Mucosa of rectum (tissue), 2 donors: ENCODE results near the gene NEUROD4.

Source experiments
- H3K27ac ChIP-seq, 2 donors: one replicate each; pipeline ENCODE4 v1.7.0; 2013; ENCODE audit warnings: inconsistent platforms in 2 of 2, low read depth in 2 of 2, low read length in 2 of 2
- H3K27me3 ChIP-seq, 2 donors: one replicate each; pipeline ENCODE4 v1.7.0; 2013; ENCODE audit warnings: low read length in 2 of 2; ENCODE audit not compliant: control insufficient read depth in 2 of 2, insufficient read depth in 2 of 2
- H3K36me3 ChIP-seq, 2 donors: one replicate each; pipeline ENCODE4 v1.7.0; 2013; ENCODE audit warnings: low read length in 2 of 2; ENCODE audit not compliant: control insufficient read depth in 2 of 2, insufficient read depth in 2 of 2
- H3K4me1 ChIP-seq, 2 donors: one replicate each; pipeline ENCODE4 v1.7.0; 2013; ENCODE audit warnings: low read length in 2 of 2, mild to moderate bottlenecking in 1 of 2; ENCODE audit not compliant: control insufficient read depth in 2 of 2, insufficient read depth in 2 of 2
- H3K4me3 ChIP-seq, 2 donors: one replicate each; pipeline ENCODE4 v1.7.0; 2013; ENCODE audit warnings: low read length in 2 of 2
- H3K9ac ChIP-seq, 2 donors: one replicate each; pipeline ENCODE4 v1.7.0; 2013; ENCODE audit warnings: low read length in 2 of 2, low read depth in 1 of 2, mild to moderate bottlenecking in 1 of 2
- H3K9me3 ChIP-seq, 2 donors: one replicate each; pipeline ENCODE4 v1.7.0; 2013; ENCODE audit warnings: low read length in 2 of 2; ENCODE audit not compliant: control insufficient read depth in 2 of 2
- donor health status: healthy.
- donor health status: Normal muscosa, but diverticular disease.

The NEUROD4 gene, protein sequence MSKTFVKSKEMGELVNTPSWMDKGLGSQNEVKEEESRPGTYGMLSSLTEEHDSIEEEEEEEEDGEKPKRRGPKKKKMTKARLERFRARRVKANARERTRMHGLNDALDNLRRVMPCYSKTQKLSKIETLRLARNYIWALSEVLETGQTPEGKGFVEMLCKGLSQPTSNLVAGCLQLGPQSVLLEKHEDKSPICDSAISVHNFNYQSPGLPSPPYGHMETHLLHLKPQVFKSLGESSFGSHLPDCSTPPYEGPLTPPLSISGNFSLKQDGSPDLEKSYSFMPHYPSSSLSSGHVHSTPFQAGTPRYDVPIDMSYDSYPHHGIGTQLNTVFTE

DNA sequence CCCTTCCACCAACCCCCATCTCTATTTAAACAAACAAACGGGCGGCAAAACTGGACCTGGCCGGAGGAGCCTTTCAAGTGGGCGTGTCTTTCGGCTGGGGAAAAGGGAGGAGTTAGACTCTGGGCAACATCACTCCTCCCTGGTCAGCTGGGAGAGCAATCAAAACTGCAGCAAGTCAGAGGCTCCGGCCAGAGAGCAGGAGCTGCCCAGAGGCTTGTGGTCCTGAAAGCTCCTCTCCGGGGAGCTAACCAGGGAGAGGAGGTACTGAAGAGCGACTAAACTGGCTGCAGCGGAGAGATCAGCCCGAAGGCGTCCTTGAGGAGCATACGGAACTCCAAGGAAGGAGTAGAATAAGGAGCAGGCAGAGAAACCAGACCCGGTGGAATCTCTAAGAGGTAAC, at the start of gene NEUROD4:
TSS of gene NEUROD4 (plus strand) at position 191 of the 400 bp plus-strand sequence. CDS start 6,466 bp downstream, outside the sequence.
- Histone ChIP-seq H3K9ac (no peak within 1 kb of the TSS), H3K27ac (no peak within 1 kb of the TSS), H3K27me3 (peaks cover 0 to 4% of the 10 kb centered on the region in 2 donors), H3K4me1 (no peaks in the 10 kb centered on the region), H3K9me3 (no peaks in the 10 kb centered on the region), H3K36me3 (no peaks in the 10 kb centered on the region), H3K4me3 (no peak within 1 kb of the TSS)

DNA sequence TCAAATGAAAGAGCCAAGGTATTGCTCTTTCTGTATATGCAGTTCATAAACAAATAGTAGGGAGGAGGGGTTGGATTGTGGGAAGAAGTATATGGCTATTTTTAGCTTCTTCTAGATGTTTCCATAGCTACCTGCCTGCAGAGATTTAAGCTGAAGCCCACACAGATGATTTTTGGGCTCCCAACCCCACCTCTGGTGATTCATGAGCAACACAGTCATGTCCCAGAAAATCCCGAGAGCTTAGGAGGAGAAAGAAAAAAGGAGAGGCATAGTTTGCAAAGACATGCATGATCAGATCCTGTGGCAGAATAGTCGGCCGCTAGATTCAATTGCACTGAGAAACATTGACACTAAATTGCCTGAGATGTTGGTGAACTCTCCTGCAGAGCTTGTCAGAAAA, 49.0 kb upstream of the NEUROD4 start:
- Histone ChIP-seq H3K4me3 (no peak overlapping the region), H3K27me3 (no peaks in the 10 kb centered on the region), H3K4me1 (no peaks in the 10 kb centered on the region), H3K36me3 (no peaks in the 10 kb centered on the region), H3K9me3 (no peaks in the 10 kb centered on the region), H3K27ac (no peak overlapping the region), H3K9ac (no peak overlapping the region)

DNA sequence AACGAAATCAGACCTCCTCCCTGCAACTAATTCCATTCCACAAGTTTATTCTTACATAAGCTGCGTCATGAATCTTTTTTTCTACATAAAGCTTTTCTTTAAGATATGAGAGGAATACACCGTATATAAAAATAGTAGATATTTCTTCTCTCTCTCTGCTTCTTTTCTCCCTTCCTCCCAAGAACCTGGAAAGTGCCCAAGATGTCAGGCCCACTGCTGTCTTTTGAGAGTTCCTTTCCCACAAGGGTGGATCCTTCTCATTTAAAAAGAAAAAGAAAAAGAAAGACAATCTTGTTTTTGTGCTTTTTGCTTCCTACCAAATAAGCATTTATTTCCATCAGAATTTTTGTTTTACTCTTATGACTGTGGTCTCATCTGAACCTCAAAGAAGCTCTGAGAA, 46.2 kb upstream of the NEUROD4 start:
- Histone ChIP-seq H3K27ac (no peak overlapping the region), H3K9ac (no peak overlapping the region), H3K4me3 (no peak overlapping the region), H3K4me1 (no peaks in the 10 kb centered on the region), H3K36me3 (no peaks in the 10 kb centered on the region), H3K27me3 (no peaks in the 10 kb centered on the region), H3K9me3 (no peaks in the 10 kb centered on the region)

DNA sequence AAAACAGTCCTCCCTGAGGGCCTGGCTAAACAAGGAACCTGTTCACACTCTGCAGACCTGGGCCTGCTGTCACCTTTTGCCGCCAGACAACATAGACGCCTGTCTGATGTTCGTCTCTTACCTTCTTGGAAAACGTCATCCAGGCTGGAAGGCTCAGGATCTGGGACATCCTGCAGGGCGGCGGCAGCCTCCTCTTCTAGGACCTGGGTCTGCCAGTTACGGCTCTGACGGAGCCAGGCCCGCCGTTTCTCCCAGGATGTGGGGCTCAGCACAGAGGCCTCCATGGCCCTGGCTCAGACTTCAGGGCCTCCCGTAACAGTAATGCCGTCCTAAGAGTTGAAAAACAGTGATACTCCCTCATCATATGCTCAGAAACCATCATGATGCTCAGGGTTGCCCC, 45.5 kb upstream of the NEUROD4 start:
- H3K4me3 ChIP-seq, result no peak overlapping the region
- H3K4me1 ChIP-seq, result no peaks in the 10 kb centered on the region
- H3K36me3 ChIP-seq, result no peaks in the 10 kb centered on the region
- no peak overlapping the region for H3K9ac ChIP-seq
- no peaks in the 10 kb centered on the region for H3K27me3 ChIP-seq
- H3K9me3 ChIP-seq, result no peaks in the 10 kb centered on the region
- no peak overlapping the region for H3K27ac ChIP-seq

DNA sequence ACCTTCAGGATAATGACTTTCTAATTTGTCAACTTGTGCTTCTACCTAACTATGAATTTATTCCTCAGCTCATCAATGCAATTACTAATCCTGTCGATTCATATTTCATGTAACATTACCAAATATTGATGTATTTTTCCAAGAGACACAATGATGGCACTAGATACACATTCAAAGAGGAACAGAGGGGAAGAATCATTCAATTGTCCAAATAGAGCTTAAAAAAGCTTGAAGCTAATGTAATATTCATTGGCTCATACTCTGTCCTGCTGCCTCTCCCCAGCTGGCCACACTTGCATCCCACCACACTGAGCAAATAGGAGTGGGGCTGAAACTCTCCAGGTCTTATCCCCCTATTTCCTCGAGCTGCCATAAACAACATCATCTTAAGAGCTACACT, 44.5 kb upstream of the NEUROD4 start:
- Histone ChIP-seq H3K9me3 (no peaks in the 10 kb centered on the region), H3K27ac (no peak overlapping the region), H3K4me1 (no peaks in the 10 kb centered on the region), H3K27me3 (no peaks in the 10 kb centered on the region), H3K9ac (no peak overlapping the region), H3K36me3 (no peaks in the 10 kb centered on the region), H3K4me3 (no peak overlapping the region)

DNA sequence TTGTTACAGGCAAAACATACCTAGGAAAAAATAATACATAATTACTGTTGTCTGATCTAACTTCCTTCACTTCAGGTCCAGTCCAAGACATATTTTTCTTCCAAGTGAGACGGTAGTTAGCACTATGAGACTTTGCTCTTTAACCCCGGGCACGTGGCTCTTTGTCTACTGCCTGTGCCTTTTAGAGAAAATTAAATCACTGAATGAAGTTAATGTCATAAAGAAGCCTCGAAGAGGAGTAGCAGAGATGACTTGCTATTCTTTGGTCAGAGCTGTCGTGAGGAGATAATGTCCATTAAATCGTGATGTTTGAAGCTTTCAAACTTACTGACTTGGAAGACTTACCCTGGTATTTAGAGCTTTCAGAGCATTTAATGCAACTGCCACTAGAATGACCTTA, 43.9 kb upstream of the NEUROD4 start:
- no peaks in the 10 kb centered on the region for H3K36me3 ChIP-seq
- H3K4me1 ChIP-seq, result no peaks in the 10 kb centered on the region
- H3K27ac ChIP-seq, result no peak overlapping the region
- H3K9ac ChIP-seq, result no peak overlapping the region
- H3K4me3 ChIP-seq, result no peak overlapping the region
- H3K9me3 ChIP-seq, result no peaks in the 10 kb centered on the region
- H3K27me3 ChIP-seq, result no peaks in the 10 kb centered on the region

DNA sequence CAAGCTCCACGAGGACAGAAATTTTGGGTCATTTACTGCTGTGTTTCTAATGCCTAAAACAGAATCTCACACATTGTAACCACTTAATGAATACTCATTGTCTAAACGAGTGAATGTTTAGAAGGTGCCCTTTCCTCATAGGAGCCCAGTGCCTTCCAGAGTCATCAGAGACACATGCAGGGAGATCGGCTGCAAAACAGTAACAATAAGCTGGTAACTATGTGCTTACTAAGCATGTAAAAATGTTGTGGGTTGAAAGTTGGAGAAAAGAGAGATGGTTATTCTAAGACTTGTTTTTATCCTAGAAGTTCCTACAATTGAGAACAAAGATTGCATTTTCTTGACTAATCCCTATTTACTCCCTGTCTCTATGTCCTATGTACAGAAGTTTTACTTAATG, 42.6 kb upstream of the NEUROD4 start:
- no peak overlapping the region for H3K4me3 ChIP-seq
- H3K4me1 ChIP-seq, result no peaks in the 10 kb centered on the region
- no peaks in the 10 kb centered on the region for H3K9me3 ChIP-seq
- no peak overlapping the region for H3K27ac ChIP-seq
- H3K36me3 ChIP-seq, result no peaks in the 10 kb centered on the region
- no peaks in the 10 kb centered on the region for H3K27me3 ChIP-seq
- no peak overlapping the region for H3K9ac ChIP-seq

DNA sequence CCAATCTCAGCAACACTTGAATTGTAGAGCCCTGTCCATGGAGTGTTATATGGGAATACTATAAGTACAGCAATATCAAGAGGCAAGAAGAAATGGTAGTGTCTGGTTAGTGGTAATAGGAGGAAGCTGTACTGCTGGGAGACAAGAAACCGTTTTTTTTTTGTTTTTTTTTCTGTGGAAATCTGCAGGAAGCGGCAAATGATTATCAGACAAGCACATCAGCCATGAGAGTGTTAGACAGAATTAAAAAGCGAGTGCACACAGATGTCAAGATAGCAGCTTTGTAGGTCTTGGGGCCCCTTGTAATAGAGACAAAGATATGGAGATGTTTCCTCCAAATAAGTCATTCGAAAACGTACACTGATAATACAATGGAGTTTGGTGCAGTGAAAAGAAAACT, 41.9 kb upstream of the NEUROD4 start:
- no peaks in the 10 kb centered on the region for H3K36me3 ChIP-seq
- H3K9me3 ChIP-seq, result no peaks in the 10 kb centered on the region
- H3K27ac ChIP-seq, result no peak overlapping the region
- H3K4me1 ChIP-seq, result no peaks in the 10 kb centered on the region
- H3K27me3 ChIP-seq, result no peaks in the 10 kb centered on the region
- H3K9ac ChIP-seq, result no peak overlapping the region
- no peak overlapping the region for H3K4me3 ChIP-seq

DNA sequence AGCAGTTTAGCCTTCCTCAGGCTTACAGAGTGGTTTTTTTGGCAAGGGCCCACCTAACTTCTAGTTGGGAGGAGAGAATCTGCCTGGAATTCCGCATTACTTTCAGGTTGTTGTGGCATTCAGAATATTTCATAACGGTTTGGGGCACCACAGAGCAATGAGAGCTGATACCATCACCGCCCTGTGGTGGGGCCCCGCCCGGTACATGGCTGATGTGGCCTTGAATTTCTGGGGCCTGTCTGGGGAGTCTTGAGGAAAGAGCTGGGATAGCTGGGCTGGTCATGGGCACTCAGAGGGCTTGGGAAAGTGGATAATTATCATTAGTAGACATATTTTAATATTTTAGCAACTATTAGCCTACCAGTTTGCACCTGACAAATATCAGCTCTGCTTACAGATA, 39.4 kb upstream of the NEUROD4 start:
- no peaks in the 10 kb centered on the region for H3K9me3 ChIP-seq
- H3K36me3 ChIP-seq, result no peaks in the 10 kb centered on the region
- H3K4me1 ChIP-seq, result peaks cover 0 to 3% of the 10 kb centered on the region in 2 donors
- no peak overlapping the region for H3K9ac ChIP-seq
- no peak overlapping the region for H3K27ac ChIP-seq
- no peaks in the 10 kb centered on the region for H3K27me3 ChIP-seq
- H3K4me3 ChIP-seq, result no peak overlapping the region

DNA sequence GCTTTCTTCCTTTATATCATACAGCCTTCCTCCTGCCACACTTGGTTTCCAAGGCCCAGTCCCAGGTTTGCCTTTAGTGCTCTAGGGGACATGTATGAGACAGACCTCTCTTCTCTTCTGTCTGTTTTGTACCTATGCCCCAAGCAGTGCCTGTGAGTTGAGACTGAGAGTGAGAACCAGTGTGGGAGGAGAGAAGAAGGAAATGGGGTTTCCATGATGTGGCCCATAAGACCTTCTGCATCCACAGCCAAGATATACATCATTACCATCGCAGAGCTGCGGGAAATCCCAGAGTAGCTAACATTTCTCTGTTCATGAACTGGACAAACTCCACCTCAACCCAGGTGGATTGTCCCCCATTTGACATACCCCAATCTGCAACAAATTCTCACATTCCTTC, 38.0 kb upstream of the NEUROD4 start:
- Histone ChIP-seq H3K9me3 (no peaks in the 10 kb centered on the region), H3K4me3 (no peak overlapping the region), H3K27ac (no peak overlapping the region), H3K9ac (no peak overlapping the region), H3K36me3 (no peaks in the 10 kb centered on the region), H3K4me1 (peaks cover 0 to 3% of the 10 kb centered on the region in 2 donors), H3K27me3 (no peaks in the 10 kb centered on the region)
